WTC11 (cell line): ENCODE data around the gene RIC8A.
"Not testable (repeated sequence)": the region's sequence is repeated elsewhere in the genome, so short reads cannot be mapped to it uniquely, and the experiment has no call there.

Source experiments
- ELF4 ChIP-seq: sonication (generic); formaldehyde crosslinking; IDR thresholded peaks from 2 replicates; pipeline ENCODE4 v1.8.1; 2022; ENCODE audit warnings: low read depth, mild to moderate bottlenecking, moderate library complexity, missing genetic modification reagents
- JAZF1 ChIP-seq: fragments of 250-450 bp; sonication (Bioruptor Pico); IDR thresholded peaks from 2 replicates; pipeline ENCODE4 v1.9.0; 2021; ENCODE audit warnings: moderate library complexity, mild to moderate bottlenecking, inconsistent platforms
- TP53 ChIP-seq: sonication (generic); formaldehyde crosslinking; IDR thresholded peaks from 2 replicates; pipeline ENCODE4 v1.8.1; 2023; ENCODE audit warnings: mild to moderate bottlenecking, missing genetic modification reagents
- ZNF232 ChIP-seq: sonication (generic); formaldehyde crosslinking; IDR thresholded peaks from 2 replicates; pipeline ENCODE4 v1.8.0; 2022; ENCODE audit warnings: mild to moderate bottlenecking, missing genetic modification reagents
- TF ChIP-seq, protein P1 (sequence below): fragments of 250-450 bp; sonication (Bioruptor Pico); IDR thresholded peaks from 2 replicates; pipeline ENCODE4 v1.9.0; 2021; ENCODE audit warnings: mild to moderate bottlenecking
- TF ChIP-seq, protein P2 (sequence below): sonication (generic); formaldehyde crosslinking; IDR thresholded peaks from 2 replicates; pipeline ENCODE4 v1.8.1; 2022; ENCODE audit warnings: missing genetic modification reagents, borderline replicate concordance

DNA sequence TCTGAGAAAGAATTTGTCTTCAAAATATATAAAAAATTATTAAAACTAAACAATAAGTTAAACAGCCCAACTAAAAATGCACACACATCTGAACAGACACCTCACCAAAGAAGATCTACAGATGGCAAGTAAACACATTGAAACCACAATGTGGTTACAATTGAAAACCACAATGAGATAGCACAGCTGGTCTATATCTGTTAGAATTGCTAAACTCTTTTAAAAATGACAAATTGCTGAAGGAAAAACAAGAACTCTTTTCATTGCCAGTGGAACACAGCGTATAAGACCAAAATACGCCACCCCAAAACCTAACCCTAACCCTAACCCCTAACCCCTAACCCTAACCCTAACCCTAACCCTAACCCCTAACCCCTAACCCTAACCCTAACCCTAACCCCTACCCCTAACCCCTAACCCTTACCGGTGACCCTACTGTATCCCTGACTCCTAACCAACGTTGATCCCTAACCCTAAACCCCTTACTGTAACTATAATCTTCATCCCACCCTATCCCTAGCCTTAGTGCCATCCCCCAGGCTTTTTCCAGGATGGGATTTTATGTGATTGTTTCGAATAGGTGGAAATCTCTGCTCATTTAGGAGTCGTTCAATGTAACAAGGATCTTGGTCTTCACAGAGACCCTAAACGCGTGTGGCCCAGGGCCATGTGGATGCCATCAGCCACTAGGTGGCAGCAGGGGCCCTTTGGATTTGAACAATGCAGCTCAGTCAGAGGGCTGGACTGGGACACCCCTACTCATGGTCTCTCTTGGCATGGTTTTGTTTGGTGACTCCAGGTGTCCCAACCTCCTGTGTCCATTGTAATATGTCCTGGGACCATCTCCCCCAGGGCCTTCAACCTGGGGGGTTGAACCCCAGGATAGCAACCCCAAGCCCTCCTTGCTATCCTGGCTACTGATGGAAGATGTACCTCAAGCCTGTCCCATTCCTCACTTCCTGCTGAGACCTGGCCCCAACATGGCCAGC lies 15.7 kb upstream of the RIC8A start:
- not testable (repeated sequence) for TF ChIP-seq ELF4, TP53, JAZF1, ZNF232 (CRISPR knock-in tag)
- TF ChIP-seq, protein P1, sequence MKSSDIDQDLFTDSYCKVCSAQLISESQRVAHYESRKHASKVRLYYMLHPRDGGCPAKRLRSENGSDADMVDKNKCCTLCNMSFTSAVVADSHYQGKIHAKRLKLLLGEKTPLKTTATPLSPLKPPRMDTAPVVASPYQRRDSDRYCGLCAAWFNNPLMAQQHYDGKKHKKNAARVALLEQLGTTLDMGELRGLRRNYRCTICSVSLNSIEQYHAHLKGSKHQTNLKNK (CRISPR knock-in tag): not testable (repeated sequence)
- TF ChIP-seq, protein P2, sequence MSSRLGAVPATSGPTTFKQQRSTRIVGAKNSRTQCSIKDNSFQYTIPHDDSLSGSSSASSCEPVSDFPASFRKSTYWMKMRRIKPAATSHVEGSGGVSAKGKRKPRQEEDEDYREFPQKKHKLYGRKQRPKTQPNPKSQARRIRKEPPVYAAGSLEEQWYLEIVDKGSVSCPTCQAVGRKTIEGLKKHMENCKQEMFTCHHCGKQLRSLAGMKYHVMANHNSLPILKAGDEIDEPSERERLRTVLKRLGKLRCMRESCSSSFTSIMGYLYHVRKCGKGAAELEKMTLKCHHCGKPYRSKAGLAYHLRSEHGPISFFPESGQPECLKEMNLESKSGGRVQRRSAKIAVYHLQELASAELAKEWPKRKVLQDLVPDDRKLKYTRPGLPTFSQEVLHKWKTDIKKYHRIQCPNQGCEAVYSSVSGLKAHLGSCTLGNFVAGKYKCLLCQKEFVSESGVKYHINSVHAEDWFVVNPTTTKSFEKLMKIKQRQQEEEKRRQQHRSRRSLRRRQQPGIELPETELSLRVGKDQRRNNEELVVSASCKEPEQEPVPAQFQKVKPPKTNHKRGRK: not testable (repeated sequence)
